Hepatic stellate cell (primary cell): ENCODE results near the gene ST14.

Experiments used
- DNase-seq: peaks from one replicate; pipeline ENCODE4 v3.0.0; 2011; ENCODE audit warnings: low spot score

Gene ST14

GRCh38 chr11:130159657-130160497 lies at the start of gene ST14:
ST14 (plus strand) TSS chr11:130159782; CDS start chr11:130159980, 198 bp downstream.
- no peak for DNase-seq

DNA sequence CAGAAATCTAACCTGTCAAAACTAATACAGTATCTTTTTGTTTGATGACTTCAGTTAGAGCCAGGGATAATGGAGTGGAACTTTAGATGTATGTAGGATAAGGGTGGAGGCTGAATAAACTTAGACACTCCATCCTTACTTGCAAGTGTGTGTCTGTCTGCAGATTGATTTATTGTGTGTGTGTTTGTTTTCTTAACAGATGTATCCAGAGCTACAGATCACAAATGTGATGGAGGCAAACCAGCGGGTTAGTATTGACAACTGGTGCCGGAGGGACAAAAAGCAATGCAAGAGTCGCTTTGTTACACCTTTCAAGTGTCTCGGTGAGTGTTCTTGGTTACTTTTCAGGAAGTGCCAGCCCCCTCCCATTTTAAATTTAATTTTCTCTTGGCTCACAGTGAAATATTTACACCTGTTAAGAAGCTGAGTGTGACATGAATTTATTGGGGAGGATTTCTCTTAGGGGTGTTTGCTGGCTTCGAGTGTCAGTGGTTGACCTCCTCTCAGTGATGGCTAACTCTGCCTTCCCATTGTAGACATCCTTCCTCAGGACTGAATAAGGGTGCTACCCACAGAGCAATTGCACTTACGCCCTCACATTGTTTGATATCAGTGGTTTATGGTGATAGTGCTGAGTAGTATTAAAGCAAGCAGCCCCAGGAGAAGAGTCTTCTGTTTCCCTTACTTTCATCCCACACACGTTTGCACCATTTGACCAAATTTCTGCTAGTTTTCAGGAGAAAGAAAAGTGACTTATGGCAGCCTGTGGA lies 49.1 kb upstream of the ST14 start:
- no peak for DNase-seq

GRCh38 chr11:130112071-130112830 lies 47.3 kb upstream of the ST14 start:
- no peak for DNase-seq

- DNase-seq = no peak
Observed at GRCh38 chr11:130114281-130114680, 45.3 kb upstream of the ST14 start.

- no peak for DNase-seq
Observed at GRCh38 chr11:130114726-130115125, 44.9 kb upstream of the ST14 start.

DNA sequence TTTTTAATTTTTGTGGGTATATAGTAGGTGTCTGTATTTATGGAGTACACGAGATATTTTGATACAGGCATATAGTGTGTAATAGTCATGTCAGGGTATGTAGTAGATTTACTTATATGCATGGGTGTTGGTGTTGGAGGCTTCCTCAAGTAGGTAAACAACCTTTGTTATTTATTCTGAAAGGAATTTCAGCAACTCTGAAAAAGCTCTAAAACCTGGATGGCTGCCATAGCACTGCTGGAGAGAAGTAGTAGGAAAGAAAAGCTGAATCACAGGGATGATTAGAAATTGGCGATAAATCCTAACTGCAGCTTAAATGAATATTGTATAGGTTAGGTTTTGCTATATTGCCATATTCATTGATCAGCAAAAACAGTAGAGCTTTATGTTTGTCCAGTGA lies 44.4 kb upstream of the ST14 start:
- DNase-seq = no peak

GRCh38 chr11:130118165-130118564 lies 41.4 kb upstream of the ST14 start:
- DNase-seq = no peak

DNA sequence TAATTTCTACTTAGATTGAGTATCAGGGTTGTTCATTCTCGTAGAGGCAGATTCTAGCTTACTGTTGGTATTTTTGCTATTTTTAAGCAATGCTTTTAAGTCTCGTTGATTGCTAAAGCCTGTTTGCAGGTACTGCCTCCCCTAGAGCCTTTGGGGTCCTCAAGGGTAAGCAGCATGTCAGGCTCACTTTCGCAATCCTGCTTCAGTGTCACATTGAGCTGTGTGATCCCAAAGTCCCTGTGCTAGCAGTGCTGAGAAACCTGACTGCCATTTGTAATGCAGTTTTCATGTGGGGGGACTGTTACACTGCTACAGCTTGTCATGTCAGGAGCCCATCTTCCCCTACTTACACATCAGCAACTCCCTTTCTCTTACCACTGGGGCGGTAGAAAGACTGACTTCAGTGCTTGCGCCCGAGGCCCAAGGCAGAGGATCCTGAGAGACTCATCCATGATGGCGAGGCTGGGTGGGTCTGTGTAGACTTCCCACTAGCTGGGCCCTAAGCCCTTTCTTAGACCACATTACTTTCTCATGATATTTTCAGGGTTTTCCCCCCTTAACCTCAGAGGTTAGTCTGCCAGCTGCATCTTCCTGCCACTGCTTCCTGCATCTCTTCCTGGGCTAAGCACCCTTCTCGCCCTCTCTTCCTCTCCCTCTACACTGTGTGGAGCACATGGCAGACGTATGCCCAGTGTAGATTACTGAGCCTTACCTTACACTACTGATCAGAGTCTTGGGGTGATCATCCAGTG lies 40.8 kb upstream of the ST14 start:
- DNase-seq = no peak

- no peak for DNase-seq
Observed at GRCh38 chr11:130120045-130120444, 39.5 kb upstream of the ST14 start.

DNA sequence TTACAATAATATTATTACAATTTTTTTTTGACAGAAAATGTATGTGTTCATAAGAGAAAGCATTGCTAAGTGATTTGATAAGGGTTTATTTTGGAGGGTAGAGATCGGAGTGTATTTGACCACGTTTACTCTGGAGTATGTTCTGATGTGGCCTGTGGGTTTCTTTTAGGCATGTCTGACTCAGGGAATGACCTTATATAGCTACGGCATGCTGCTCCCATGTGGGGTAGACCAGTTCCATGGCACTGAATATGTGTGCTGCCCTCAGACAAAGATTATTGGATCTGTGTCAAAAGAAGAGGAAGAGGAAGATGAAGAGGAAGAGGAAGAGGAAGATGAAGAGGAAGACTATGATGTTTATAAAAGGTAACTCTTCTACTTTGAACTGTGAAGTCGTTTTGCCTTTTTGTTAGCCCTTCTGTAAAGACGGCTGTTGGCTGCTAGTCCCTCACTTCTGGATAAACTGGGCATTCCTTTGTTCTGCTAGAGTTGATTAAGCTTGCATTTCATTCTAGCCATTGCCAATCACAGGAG lies 38.1 kb upstream of the ST14 start:
- peak; percentile 81 for DNase-seq

GRCh38 chr11:130122141-130122575 lies 37.4 kb upstream of the ST14 start:
- no peak for DNase-seq

- DNase-seq = no peak
Observed at GRCh38 chr11:130123414-130124040, 36.1 kb upstream of the ST14 start.

- peak; percentile 80 for DNase-seq
Observed at GRCh38 chr11:130124096-130124495, 35.5 kb upstream of the ST14 start.

DNA sequence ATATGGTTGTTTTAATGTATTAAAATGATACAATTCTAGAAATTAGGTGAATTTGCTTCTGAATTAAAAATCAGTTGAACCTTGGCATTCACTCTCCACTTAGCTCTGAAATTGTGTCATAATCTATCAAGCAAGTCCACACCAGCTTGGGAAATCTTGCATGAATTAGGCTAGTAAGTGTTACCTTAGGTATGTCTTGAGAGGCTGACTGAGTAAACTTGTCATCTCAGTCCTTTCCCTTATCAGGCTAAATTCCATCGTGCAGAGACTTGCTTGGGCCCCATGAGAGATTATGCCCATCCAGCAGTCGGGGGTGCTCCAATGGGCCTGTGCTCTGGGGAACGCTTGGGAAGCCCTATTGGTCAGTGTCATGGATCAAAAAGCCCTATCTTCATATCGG lies 33.9 kb upstream of the ST14 start:
- DNase-seq = no peak

- no peak for DNase-seq
Observed at GRCh38 chr11:130126516-130126915, 33.1 kb upstream of the ST14 start.

DNA sequence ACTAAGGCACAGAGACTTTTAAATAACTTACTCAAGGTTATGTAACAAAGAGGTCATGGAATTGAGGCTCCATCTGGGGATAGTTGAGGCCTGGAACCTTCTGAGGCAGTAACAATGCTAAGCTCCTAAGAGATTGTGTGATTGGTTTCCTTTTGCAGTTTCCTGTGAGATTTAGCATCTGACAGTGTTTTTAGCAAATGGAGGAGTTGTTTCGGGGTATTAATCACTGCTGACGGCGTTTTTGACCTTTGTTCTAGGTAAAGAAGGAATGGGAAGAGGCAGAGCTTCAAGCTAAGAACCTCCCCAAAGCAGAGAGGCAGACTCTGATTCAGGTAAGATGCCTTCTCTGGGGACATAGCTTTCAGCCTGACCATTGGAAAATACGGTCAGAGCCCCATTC lies 32.1 kb upstream of the ST14 start:
- DNase-seq = no peak

DNA sequence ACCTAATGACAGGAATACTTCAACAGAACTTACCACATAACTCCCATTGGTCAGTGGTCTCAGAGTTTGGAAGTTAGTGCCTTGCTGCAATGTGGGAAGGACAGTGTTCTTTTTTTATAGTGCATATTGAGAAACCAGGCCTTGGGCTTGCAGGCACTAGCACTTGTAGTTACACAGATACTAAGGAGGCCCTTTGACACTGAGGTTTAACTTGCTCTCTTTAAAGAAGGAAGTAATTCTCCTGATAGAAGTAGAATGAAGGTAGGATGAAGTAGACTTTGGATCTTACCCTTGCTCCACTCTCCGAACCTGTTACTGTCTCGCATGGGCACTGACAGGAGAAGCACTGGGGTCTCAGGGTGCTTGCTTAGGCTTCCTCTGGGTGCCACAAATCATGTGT lies 31.0 kb upstream of the ST14 start:
- DNase-seq = no peak

DNA sequence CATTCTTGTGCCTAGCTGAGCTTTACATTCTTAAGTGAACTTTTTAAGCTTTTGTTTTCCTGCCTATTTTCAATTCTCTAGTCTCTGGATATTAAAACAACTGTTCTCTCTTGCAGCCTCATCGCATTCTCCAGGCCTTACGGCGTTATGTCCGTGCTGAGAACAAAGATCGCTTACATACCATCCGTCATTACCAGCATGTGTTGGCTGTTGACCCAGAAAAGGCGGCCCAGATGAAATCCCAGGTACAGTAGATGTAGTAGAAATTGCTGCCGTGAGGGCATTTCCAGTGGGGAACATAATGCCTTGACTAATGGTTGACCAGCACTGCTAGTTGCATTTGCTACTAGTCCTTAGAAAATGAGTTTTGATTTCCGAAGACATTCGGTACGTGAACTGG lies 29.7 kb upstream of the ST14 start:
- DNase-seq = no peak

GRCh38 chr11:130131961-130132850 lies 27.4 kb upstream of the ST14 start:
- peak; percentile 79 for DNase-seq

- DNase-seq = no peak
Observed at GRCh38 chr11:130133716-130134115, 25.9 kb upstream of the ST14 start.
